HG03354 (cell line): ENCODE data around the gene USP6NL.

Experiments
- ATAC-seq: cut with Tn5 transposase; IDR thresholded peaks from one replicate; pipeline ENCODE4 v1.9.1; 2021; ENCODE audit warnings: mild to moderate bottlenecking; ENCODE audit not compliant: unreplicated experiment, poor library complexity, severe bottlenecking

USP6NL gene

GRCh38 chr10:11625019-11625735 is 13.7 kb upstream of the USP6NL start:
- peak; percentile 85 for ATAC-seq

GRCh38 chr10:11617233-11617632 is 5.8 kb upstream of the USP6NL start:
- ATAC-seq: no peak

- ATAC-seq: no peak
These were observed 4.6 kb upstream of the USP6NL start for GRCh38 chr10:11616021-11616420.

GRCh38 chr10:11615396-11615795 is 3.9 kb upstream of the USP6NL start:
- no peak for ATAC-seq

GRCh38 chr10:11612021-11613001 is 861 bp upstream of the USP6NL start:
- ATAC-seq: no peak

GRCh38 chr10:11610826-11611247 is 613 bp downstream of the USP6NL start:
- ATAC-seq: peak; percentile 13

GRCh38 chr10:11610166-11610825 is 1.2 kb downstream of the USP6NL start:
- ATAC-seq: no peak

GRCh38 chr10:11609492-11610093 is 1.9 kb downstream of the USP6NL start:
- ATAC-seq: peak; percentile 24

GRCh38 chr10:11609052-11609451 is 2.4 kb downstream of the USP6NL start:
- no peak for ATAC-seq

- ATAC-seq: no peak
These were observed 3.1 kb downstream of the USP6NL start for GRCh38 chr10:11608159-11609013.

GRCh38 chr10:11605807-11606408 is 5.5 kb downstream of the USP6NL start:
- no peak for ATAC-seq

GRCh38 chr10:11604865-11605650 is 6.4 kb downstream of the USP6NL start:
- no peak for ATAC-seq

- ATAC-seq: no peak
These were observed 7.7 kb downstream of the USP6NL start for GRCh38 chr10:11603741-11604140.

- peak; percentile 43 for ATAC-seq
These were observed 8.4 kb downstream of the USP6NL start for GRCh38 chr10:11602919-11603523.

GRCh38 chr10:11602358-11602757 is 9.1 kb downstream of the USP6NL start:
- no peak for ATAC-seq

- ATAC-seq: no peak
These were observed 9.8 kb downstream of the USP6NL start for GRCh38 chr10:11601670-11602069.

GRCh38 chr10:11600280-11600679 is 11.2 kb downstream of the USP6NL start:
- no peak for ATAC-seq
